Motor neuron (in vitro differentiated cells): ENCODE results near the gene PSMD9. TPM values are rescaled to one million over a fixed set of nuclear protein-coding genes. Genes with fewer than 3 reads are reported as not detected.
A peak's percentile ranks its signal among the peaks of the same experiment; 100 is the strongest.
"Not testable (repeated sequence)": the region's sequence is repeated elsewhere in the genome, so short reads cannot be mapped to it uniquely, and the experiment has no call there.

ENCODE experiments used
- ATAC-seq, 8 experiments: fragments of 200-7000 bp; cut with Tn5 transposase; replicated peaks in 6 of 8; 2 replicates each; pipeline ENCODE4 v1.8.0; 2021; ENCODE audit warnings: mild to moderate bottlenecking in 8 of 8, moderate library complexity in 8 of 8
- H3K27ac ChIP-seq, 2 donors: fragments of 250-450 bp; sonication (Bioruptor Pico); 2 replicates each; pipeline ENCODE4 v1.9.0; 2021; ENCODE audit warnings: antibody characterized with exemption in 2 of 2, mild to moderate bottlenecking in 2 of 2, moderate library complexity in 1 of 2
- H3K4me1 ChIP-seq, 2 donors: fragments of 250-450 bp; sonication (Bioruptor Pico); replicated peaks in 1 of 2; 2 replicates each; pipeline ENCODE4 v1.6.1; 2021; ENCODE audit warnings: antibody characterized with exemption in 2 of 2, mild to moderate bottlenecking in 2 of 2, moderate library complexity in 1 of 2
- H3K4me3 ChIP-seq, 5 donors: fragments of 250-450 bp; sonication (Bioruptor Pico); 2 replicates each; pipeline ENCODE4 v1.9.0; 2021; ENCODE audit warnings: antibody characterized with exemption in 5 of 5, mild to moderate bottlenecking in 5 of 5, moderate library complexity in 4 of 5
- WGBS, 10 experiments: fragments of 450-650 bp; shearing (Covaris generic); methylation state at CpG; one replicate each; pipeline ENCODE4 v1.0.0; 2022; 5-methylcytosine and 5-hydroxymethylcytosine counted together
- in situ Hi-C, 9 experiments: fragments of 400-800 bp; cut with MboI; loops; one replicate each; pipeline ENCODE4 v1.15.0; 2021; ENCODE audit warnings: low sequenced_read_pairs in 9 of 9, low pct_unique_long_range_greater_than_20kb in 2 of 9; ENCODE audit not compliant: unreplicated experiment in 9 of 9
- total RNA-seq, 8 experiments: library from RNA; unstranded; fragments of 300-600 nt; gene quantifications; 2 replicates each; pipeline versions ENCODE4 v1.2.3 to v1.2.4, GENCODE V29; 2022

PSMD9 gene
- total RNA-seq, 8 experiments from 2014 or later: 25.3 to 135 (median 54.6) TPM

DNA sequence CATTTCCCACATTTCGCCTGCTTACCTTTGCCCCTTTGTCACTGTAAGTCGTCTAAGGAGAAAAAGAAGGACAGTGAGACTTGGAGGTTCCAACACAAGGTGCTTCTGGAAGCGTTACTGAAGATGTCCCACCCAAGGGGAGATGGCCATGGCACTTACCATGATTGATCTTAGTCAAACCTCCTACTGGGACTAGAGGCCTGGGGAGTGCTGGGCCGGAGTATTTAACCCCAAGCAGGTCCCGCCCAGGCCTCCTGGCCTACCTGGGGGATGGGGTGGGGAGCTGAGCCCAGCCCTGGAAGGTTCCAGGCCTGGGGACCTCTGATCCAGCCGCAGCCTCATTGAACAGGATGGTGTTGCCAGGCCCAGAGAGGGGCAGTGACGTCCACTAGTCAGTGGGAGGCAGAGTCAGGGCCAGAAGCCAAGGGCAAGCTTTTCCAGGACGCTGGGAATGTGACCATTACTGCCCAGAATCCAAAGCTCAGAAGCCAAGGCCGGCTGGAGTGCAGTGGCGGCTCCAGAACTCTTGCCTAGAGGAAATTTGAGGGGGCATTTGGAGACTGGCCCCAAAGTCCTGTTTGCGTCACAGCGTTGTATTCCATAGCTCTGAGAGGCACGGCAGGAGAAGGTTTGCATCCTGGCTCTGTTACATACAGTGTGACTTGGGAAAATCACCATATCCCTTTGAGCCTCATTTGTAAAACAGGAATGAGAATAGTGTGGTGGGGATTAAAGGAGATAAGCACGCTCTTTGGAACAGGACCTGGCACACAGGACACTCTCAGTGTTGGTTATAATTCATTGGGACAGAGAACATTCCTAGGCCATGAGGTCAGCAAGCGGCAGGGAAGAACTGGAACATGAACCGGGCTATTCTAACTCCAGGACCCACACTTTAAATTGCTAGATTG lies 29.7 kb upstream of the PSMD9 start, which contains the start of gene HPD:
HPD (minus strand) TSS at position 198 of the 911 bp plus-strand sequence; CDS start at position 162, 36 bp downstream.
- Histone ChIP-seq H3K4me1 (peaks cover 22 to 27% of the 10 kb centered on the region in 2 donors), H3K27ac (no peak within 1 kb of the TSS), H3K4me3 (no peak within 1 kb of the TSS)
- in situ Hi-C loops: no loop called here
- ATAC-seq: peak; percentile 67 to 83 (median 74)
- WGBS, 10 experiments: 29 to 79% (median 49%) methylated on average over 2 to 11 of the region's 16 CpGs; no CpG with 5 or more reads in 2 of the 10 experiments

DNA sequence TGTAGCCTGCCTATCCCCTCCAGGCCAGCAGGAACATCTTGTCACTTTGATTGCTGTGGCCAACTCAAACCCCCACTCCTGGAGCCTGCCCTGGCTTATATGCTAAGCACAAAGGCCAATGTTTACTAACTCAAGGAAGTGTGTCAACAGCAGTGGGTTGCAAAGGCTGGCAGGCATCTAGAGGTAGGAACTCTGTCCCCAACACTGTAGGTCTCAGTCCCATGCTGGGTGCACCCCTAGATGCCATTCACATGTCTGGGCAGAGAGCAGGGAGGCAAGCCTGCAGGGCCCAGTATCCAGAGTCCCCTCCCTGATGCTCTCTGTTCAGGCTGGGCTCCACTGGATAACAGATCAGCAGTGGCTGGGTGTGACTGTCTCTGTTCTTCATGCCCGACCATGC lies 28.3 kb upstream of the PSMD9 start:
- 100% methylated on average over 1 of the region's 1 CpG; no CpG with 5 or more reads in 9 of the 10 experiments for WGBS, 10 experiments
- ATAC-seq: peak in 1 of 8 experiments; percentile 35
- H3K4me1 ChIP-seq: peaks cover 22 to 27% of the 10 kb centered on the region in 2 donors
- no peak overlapping the region for H3K4me3 ChIP-seq
- in situ Hi-C loops: no loop called here
- H3K27ac ChIP-seq: no peak overlapping the region

DNA sequence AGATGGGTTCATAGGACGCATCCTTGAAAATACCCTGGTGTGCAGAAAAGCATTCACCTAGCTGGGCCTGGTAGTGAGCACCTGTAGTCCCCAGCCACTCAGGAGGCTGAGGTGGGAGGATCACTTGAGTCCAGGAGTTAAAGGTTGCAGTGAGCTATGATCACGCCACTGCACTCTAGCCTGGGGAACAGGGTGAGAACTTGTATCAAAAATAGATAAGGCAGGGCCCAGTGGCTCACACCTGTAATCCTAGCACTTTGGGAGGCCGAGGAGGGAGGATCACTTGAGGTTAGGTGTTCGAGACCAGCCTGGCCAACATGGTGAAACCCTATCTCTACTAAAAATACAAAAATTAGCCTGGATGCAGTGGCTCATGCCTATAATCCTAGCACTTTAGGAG lies 27.9 kb upstream of the PSMD9 start:
- H3K4me3 ChIP-seq, ATAC-seq, in situ Hi-C loops, H3K27ac ChIP-seq: not testable (repeated sequence)
- 94 to 100% (median 100%) methylated on average over 1 to 2 of the region's 4 CpGs; no CpG with 5 or more reads in 7 of the 10 experiments for WGBS, 10 experiments
- H3K4me1 ChIP-seq: peaks cover 22 to 27% of the 10 kb centered on the region in 2 donors

DNA sequence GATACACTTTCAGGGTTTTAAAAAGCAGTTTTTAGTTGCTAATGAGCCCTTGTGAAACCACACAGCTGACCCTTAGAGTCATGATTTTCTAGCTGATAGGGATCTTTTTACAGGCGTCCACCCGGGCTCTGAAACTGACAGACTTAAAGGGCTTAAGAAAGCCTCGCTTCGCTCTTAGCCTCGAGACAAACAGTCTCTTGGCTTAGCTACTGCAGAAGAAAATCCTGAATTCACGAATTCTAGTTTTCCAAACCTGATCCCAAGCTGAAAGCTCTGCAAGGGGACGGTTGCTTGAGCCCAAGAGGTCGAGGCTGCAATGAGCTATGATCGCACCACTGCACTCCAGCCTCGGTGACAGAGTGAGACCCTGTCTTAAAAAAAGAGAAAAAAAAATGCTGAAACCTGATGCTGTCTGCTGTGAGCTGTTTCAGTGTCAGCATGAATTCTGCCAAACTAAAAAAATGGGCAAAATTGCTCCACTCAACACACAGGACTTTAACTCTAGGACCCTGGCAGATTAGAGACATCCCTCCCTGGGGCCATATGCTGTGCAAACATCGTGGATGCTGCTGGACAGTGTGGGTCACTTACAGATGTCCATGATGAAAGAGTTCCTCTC lies 26.8 kb upstream of the PSMD9 start:
- H3K27ac ChIP-seq: no peak overlapping the region
- 0 to 45% (median 33%) methylated on average over 1 to 11 of the region's 11 CpGs; no CpG with 5 or more reads in 2 of the 10 experiments for WGBS, 10 experiments

DNA sequence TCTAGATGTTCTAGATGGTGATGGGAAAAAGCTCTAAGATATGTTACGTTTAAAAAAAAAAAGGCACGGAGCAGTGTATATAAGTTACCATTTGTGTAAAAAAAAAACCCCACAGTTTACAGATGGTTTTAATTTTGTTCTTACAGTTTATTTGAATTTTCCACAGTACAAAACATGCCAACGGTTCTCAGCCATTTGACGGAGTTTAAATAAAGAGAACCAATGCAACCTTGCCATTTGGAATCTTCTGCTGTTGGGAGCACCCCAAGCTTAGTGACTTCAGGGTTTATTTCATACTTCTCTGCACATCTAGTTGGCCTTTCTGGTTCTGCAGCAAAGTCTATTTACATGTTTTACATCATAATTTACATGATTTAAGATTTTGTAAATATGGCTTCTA lies 22.3 kb upstream of the PSMD9 start:
- WGBS, 10 experiments: 16 to 100% (median 76%) methylated on average over 1 to 4 of the region's 4 CpGs
- peak in 1 of 8 experiments; percentile 71 for ATAC-seq
- in situ Hi-C loops: no loop called here
- no peak overlapping the region for H3K27ac ChIP-seq
- H3K4me3 ChIP-seq: no peak overlapping the region
- H3K4me1 ChIP-seq: peaks cover 0 to 9% of the 10 kb centered on the region in 2 donors

More for the DNA sequence above, 26.8 kb upstream of the PSMD9 start:
- in situ Hi-C loops: no loop called here
- no peak overlapping the region for H3K4me3 ChIP-seq
- ATAC-seq: peak; percentile 24 to 64 (median 50)
- H3K4me1 ChIP-seq: peaks cover 22 to 27% of the 10 kb centered on the region in 2 donors

DNA sequence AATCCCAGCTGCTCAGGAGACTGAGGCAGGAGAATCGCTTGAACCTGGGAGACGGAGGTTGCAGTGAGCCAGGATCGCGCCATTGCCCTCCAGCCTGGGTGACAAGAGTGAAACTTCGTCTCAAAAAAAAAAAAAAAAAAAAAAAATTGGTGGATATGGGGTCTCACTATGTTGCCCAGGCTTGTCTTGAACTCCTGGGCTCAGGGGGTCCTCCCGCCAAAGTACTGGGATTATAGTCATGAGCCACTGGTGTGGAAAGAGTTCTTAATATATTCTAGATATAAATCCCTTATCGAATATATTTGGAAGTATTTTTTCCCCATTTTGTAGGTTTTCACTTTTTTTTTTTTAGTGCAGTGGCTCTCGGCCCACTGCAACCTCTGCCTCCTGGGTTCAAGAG lies 19.4 kb upstream of the PSMD9 start:
- H3K4me3 ChIP-seq, ATAC-seq, in situ Hi-C loops, H3K27ac ChIP-seq, H3K4me1 ChIP-seq: not testable (repeated sequence)
- WGBS, 10 experiments: 80 to 100% (median 93%) methylated on average over 1 to 3 of the region's 8 CpGs; no CpG with 5 or more reads in 2 of the 10 experiments

DNA sequence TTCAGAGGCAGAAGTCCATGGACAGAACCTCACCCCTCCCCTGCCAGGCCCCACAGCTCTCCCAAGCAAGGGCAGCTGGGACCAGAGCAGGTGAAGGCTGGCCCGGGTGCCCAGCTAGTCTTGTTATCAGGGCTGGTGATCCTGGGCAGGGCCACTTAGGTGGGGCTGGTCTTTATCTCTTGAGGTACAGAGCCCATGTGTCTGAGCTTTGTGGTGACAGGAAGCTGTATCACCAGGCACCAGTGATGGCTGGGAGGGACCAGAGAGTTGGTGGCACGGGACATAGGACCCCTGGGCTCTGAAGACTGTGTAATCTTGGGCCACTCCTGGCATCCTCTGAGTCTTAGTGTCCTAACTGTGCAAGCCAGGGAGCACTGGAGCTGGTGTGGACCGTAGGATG lies 17.1 kb upstream of the PSMD9 start:
- no peak for ATAC-seq
- no peak overlapping the region for H3K4me3 ChIP-seq
- H3K27ac ChIP-seq: no peak overlapping the region
- H3K4me1 ChIP-seq: no peaks in the 10 kb centered on the region
- in situ Hi-C loops: no loop called here
- 83 to 94% methylated on average over 1 to 2 of the region's 3 CpGs; no CpG with 5 or more reads in 8 of the 10 experiments for WGBS, 10 experiments

DNA sequence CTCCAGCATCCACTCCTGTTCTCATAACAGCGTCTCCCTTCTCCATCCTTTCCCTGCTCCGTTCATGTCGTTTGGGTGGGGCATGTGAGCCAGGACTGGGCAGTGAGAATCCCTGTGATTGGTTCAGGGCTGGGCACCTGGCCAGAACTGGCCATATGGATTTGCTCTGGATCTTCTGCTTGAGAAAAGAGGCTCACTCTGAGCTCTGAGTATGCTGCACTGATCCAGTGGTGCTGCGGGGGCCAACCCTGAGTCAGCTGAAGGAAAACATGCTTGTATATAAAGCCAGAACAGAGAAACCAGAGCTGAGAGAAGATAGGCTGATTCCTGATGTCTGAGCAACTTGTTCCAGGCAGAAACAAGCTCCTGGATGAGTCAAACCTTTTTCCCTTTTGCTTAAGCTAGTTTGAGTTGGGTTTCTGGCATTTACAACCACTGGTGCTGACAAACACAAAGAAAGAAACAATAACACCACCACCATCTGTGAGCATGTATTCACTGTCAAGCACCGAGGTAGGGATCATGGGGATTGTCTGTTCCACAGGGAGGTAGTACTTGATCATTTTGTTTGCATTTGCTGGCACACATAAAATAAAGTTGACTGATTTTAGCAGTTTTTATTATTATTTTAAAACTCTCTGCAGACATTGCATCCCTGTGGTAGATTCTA lies 15.9 kb upstream of the PSMD9 start:
- peak; percentile 78 to 99 (median 89) for ATAC-seq
- Histone ChIP-seq H3K27ac (no peak overlapping the region), H3K4me1 (no peaks in the 10 kb centered on the region), H3K4me3 (no peak overlapping the region)
- 0 to 51% (median 40%) methylated on average over 1 to 5 of the region's 5 CpGs; no CpG with 5 or more reads in 2 of the 10 experiments for WGBS, 10 experiments
- in situ Hi-C loops: no loop called here

DNA sequence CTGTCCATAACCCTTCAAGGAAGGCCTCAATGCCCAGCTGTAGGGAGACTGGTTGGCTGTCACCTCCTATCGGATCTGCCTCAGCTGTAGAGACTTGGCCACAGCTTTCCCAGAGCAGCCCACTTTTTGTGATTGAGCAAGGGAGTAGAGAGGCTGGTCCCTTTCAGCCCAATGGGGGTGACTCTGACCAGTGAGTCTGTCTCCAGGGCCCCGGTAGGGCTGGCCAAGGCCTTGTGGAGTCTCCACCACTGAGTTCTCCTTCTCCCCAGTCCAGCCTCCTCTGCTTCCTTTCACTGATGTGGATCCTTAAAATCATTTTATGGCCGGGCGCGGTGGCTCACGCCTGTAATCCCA lies 15.4 kb upstream of the PSMD9 start:
- Histone ChIP-seq H3K27ac (no peak overlapping the region), H3K4me1 (no peaks in the 10 kb centered on the region), H3K4me3 (no peak overlapping the region)
- in situ Hi-C loops: no loop called here
- no peak for ATAC-seq
- 47 to 100% (median 83%) methylated on average over 1 to 2 of the region's 6 CpGs; no CpG with 5 or more reads in 5 of the 10 experiments for WGBS, 10 experiments

DNA sequence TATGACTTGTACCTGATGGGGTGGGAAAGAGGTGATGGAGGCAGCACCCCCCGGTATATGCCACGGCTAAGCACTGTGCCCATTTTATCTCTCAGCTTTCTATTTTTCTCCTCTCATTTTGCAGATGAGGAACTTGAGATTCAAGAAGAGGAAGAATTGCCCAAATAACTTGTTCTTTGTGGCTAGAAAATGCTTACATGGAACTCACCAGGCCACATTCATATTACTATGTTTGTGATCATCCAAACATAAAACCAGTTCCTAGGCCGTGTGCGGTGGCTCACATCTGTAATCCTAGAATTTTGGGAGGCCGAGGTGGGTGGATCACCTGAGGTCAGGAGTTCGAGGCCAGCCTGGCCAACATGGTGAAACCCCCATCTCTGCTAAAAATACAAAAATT lies 14.5 kb upstream of the PSMD9 start:
- 80 to 100% (median 98%) methylated on average over 1 to 3 of the region's 6 CpGs; no CpG with 5 or more reads in 4 of the 10 experiments for WGBS, 10 experiments

DNA sequence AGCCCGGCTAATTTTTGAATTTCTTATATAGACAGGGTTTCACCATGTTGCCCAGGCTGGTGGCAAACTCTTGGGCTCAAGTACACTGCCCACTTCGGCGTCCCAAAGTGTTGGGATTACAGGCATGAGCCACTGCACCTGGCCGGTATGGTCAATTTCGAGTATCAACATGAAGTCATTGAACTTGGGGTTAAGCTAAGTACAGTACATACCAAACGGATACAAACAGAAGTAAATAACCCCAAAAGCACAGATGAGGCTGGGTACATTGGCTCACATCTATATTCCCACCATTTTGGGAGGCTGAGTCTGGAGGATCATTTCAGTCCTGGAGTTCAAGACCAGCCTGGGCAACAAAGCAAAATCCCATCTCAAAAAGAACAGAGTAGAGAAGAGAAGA lies 13.0 kb upstream of the PSMD9 start:
- Histone ChIP-seq H3K4me1 (no peaks in the 10 kb centered on the region), H3K27ac (no peak overlapping the region), H3K4me3 (no peak overlapping the region)
- in situ Hi-C loops: no loop called here
- no peak for ATAC-seq
- WGBS, 10 experiments: 50 to 100% (median 87%) methylated on average over 1 to 6 of the region's 6 CpGs; no CpG with 5 or more reads in 1 of the 10 experiments

More for the DNA sequence above, 14.5 kb upstream of the PSMD9 start:
- no peak for ATAC-seq
- in situ Hi-C loops: no loop called here
- no peak overlapping the region for H3K4me3 ChIP-seq
- no peak overlapping the region for H3K27ac ChIP-seq
- H3K4me1 ChIP-seq: no peaks in the 10 kb centered on the region

DNA sequence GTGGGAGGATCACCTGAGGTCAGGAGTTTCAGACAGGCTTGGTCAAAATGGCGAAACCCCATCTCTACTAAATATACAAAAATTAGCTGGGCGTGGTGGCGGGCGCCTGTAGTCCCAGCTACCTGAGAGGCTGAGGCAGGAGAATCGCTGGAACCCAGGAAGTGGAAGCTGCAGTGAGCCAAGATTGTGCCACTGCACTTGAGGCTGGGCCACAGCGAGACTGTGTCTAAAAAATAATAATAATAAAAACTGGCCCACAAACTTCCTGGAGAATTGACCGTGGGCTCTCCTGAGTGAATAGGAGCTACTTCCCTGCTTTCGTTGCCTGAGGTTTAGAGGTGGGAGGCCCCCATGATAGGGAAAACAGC lies 12.5 kb upstream of the PSMD9 start:
- H3K4me1 ChIP-seq, in situ Hi-C loops, H3K4me3 ChIP-seq, ATAC-seq, H3K27ac ChIP-seq: not testable (repeated sequence)
- WGBS, 10 experiments: 83 to 100% (median 90%) methylated on average over 1 to 8 of the region's 8 CpGs; no CpG with 5 or more reads in 2 of the 10 experiments

DNA sequence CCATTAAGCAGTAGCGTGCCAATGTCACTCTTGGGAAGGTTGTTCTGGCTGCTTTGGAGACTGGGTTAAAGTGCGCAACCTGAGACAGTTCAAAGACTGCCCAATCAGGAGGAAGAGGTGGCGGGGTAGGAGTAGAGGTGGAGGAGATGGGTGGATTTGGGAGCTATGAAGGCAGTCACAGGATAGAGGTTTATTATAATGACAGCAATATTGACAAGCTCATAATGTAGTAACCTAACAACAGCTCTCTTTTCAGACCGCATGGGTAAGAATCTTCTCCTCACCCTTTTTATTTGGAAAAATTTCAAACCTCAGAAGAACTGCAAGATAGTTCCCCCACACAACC lies 5.3 kb upstream of the PSMD9 start:
- WGBS, 10 experiments: 44 to 100% (median 83%) methylated on average over 1 to 4 of the region's 4 CpGs; no CpG with 5 or more reads in 2 of the 10 experiments
- no peak overlapping the region for H3K27ac ChIP-seq
- in situ Hi-C loops: no loop called here
- no peak overlapping the region for H3K4me3 ChIP-seq
- no peak for ATAC-seq
- no peaks in the 10 kb centered on the region for H3K4me1 ChIP-seq
